ENCODE data around the gene KRT26.

The KRT26 gene

GRCh38 chr17:40726919-40727318 is 45.1 kb downstream of the KRT26 start:
- no peak for DNase-seq

- DNase-seq: no peak
Measured at GRCh38 chr17:40724656-40725055, 47.3 kb downstream of the KRT26 start.

GRCh38 chr17:40722241-40722640 is 49.8 kb downstream of the KRT26 start:
- DNase-seq: no peak

GRCh38 chr17:40720899-40721298 is 51.1 kb downstream of the KRT26 start:
- DNase-seq: no peak

GRCh38 chr17:40718930-40719329 is 53.1 kb downstream of the KRT26 start:
- no peak for DNase-seq

GRCh38 chr17:40717776-40718175 is 54.2 kb downstream of the KRT26 start:
- no peak for DNase-seq
